Activated T-cell treated with anti-CD3 and anti-CD28 coated beads, Interleukin-2, amount 50 U/mL, for 72 hours (primary cell): Measurements from ENCODE around the gene STXBP2. TPM values are rescaled to one million over a fixed set of nuclear protein-coding genes. Genes with fewer than 3 reads are reported as not detected.

Experiments used
- ATAC-seq, 2 donors: fragments of 150-1000 bp; cut with Tn5 transposase; replicated peaks in 1 of 2; 2 replicates each; pipeline ENCODE4 v1.10.0; 2021; ENCODE audit warnings: moderate library complexity in 2 of 2, mild to moderate bottlenecking in 1 of 2
- DNase-seq, 2 donors: peaks; one replicate each; pipeline ENCODE4 v3.0.0; 2021 to 2022; ENCODE audit warnings: mixed read lengths in 1 of 2
- H3K27ac Mint-ChIP-seq: one replicate; pipeline ENCODE4 v1.8.0; 2022; ENCODE audit warnings: mild to moderate bottlenecking, moderate library complexity, mixed read lengths
- H3K27me3 Mint-ChIP-seq: one replicate; pipeline ENCODE4 v1.8.0; 2022; ENCODE audit warnings: low read depth, mixed read lengths
- H3K36me3 Mint-ChIP-seq, 2 donors: one replicate each; pipeline ENCODE4 v1.8.0; 2022; ENCODE audit warnings: mixed read lengths in 2 of 2, mild to moderate bottlenecking in 1 of 2; ENCODE audit not compliant: insufficient read depth in 2 of 2
- H3K4me1 Mint-ChIP-seq: one replicate; pipeline ENCODE4 v1.8.0; 2022; ENCODE audit warnings: low read depth, mixed read lengths
- H3K4me3 Mint-ChIP-seq, 2 donors: one replicate each; pipeline ENCODE4 v1.8.0; 2022; ENCODE audit warnings: mild to moderate bottlenecking in 2 of 2, mixed read lengths in 2 of 2, moderate library complexity in 2 of 2
- H3K9me3 Mint-ChIP-seq, 2 donors: one replicate each; pipeline ENCODE4 v1.8.0; 2022; ENCODE audit warnings: mixed read lengths in 2 of 2
- total RNA-seq, 2 donors: library from RNA; stranded (reverse); gene quantifications; one replicate each; pipeline ENCODE4 v1.2.3, GENCODE V29; 2022

Gene STXBP2
- total RNA-seq, 2 donors from 2014 or later: 132 TPM

DNA sequence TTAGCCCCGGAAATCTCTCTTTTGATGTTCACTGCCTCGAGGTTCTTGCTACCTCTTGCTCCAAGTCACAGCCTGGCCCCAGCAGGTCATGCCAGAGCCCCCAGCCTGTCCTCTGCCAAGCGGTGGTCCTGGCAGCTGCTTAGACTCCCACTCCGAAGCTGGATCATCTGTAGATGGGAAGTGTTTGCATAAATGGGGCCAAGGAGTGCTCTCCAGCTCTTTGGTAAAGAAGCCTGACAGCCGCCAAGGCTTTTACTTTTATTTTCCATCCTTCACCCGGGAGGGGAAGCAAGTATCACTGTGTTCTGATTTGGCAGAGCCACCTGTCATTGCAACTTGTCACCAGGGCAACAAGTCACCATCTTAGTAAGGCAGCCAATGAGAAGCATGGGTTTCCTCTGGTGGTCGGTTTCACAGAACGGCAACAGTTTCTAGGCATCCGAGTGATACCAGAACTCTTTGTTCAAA, 21.3 kb downstream of the STXBP2 start:
- Mint-ChIP-seq H3K27me3 (peaks cover under 1% of the 10 kb centered on the region), H3K4me1 (peaks cover 31% of the 10 kb centered on the region), H3K4me3 (peak overlapping the region; percentile 64 to 83), H3K9me3 (no peaks in the 10 kb centered on the region), H3K27ac (peak overlapping the region; percentile 50), H3K36me3 (no peaks in the 10 kb centered on the region)
- ATAC-seq (peak; percentile 84 to 93), DNase-seq (peak; percentile 57 to 63)

- peaks cover 16% of the 10 kb centered on the region for H3K4me1 Mint-ChIP-seq
- ATAC-seq (no peak), DNase-seq (no peak)
- H3K36me3 Mint-ChIP-seq: no peaks in the 10 kb centered on the region
- H3K27me3 Mint-ChIP-seq: no peaks in the 10 kb centered on the region
- no peak overlapping the region for H3K4me3 Mint-ChIP-seq
- no peak overlapping the region for H3K27ac Mint-ChIP-seq
- no peaks in the 10 kb centered on the region for H3K9me3 Mint-ChIP-seq
Observed at GRCh38 chr19:7661744-7662538, 25.0 kb downstream of the STXBP2 start.

GRCh38 chr19:7662657-7663056, 25.7 kb downstream of the STXBP2 start:
- H3K4me1 Mint-ChIP-seq: peaks cover 9% of the 10 kb centered on the region
- ATAC-seq: no peak
- no peaks in the 10 kb centered on the region for H3K36me3 Mint-ChIP-seq
- no peak for DNase-seq
- H3K9me3 Mint-ChIP-seq: no peaks in the 10 kb centered on the region
- H3K4me3 Mint-ChIP-seq: no peak overlapping the region
- H3K27ac Mint-ChIP-seq: no peak overlapping the region
- H3K27me3 Mint-ChIP-seq: no peaks in the 10 kb centered on the region

DNA sequence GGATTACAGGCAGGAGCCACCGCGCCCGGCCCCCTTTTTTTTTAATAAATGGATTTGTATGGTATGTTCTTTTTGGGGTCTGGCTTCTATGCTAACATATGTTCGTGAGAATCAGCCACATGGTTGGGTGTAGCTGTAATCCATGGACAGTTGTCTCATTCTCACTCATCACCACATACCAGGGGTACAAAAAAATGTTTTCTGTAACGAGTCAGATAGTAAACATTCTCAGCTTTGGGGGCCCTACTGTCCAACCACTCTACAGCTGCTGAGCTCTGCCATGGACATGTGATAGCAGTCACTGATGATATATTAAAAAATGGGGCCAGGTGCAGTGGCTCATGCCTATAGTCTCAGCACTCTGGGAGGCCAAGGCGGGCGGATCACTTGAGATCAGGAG, 26.8 kb downstream of the STXBP2 start:
- Mint-ChIP-seq H3K36me3 (no peaks in the 10 kb centered on the region), H3K9me3 (no peaks in the 10 kb centered on the region), H3K4me3 (no peak overlapping the region), H3K27ac (no peak overlapping the region), H3K4me1 (no peaks in the 10 kb centered on the region), H3K27me3 (no peaks in the 10 kb centered on the region)
- DNase-seq: no peak
- ATAC-seq: no peak

GRCh38 chr19:7665076-7665475, 28.2 kb downstream of the STXBP2 start:
- peaks cover 11% of the 10 kb centered on the region for H3K27me3 Mint-ChIP-seq
- H3K27ac Mint-ChIP-seq: no peak overlapping the region
- peaks cover 7% of the 10 kb centered on the region for H3K4me1 Mint-ChIP-seq
- ATAC-seq: no peak
- no peaks in the 10 kb centered on the region for H3K9me3 Mint-ChIP-seq
- H3K36me3 Mint-ChIP-seq: no peaks in the 10 kb centered on the region
- no peak for DNase-seq
- H3K4me3 Mint-ChIP-seq: no peak overlapping the region

- Mint-ChIP-seq H3K36me3 (peaks cover 0 to 1% of the 10 kb centered on the region in 2 donors), H3K4me1 (peaks cover 14% of the 10 kb centered on the region), H3K27ac (no peak within 1 kb of the TSS), H3K4me3 (peak within 1 kb of the TSS; percentile 39 to 82), H3K9me3 (no peaks in the 10 kb centered on the region), H3K27me3 (peaks cover 33% of the 10 kb centered on the region)
- DNase-seq: no peak
- ATAC-seq: no peak
Observed at GRCh38 chr19:7668842-7669241, 31.9 kb downstream of the STXBP2 start, which contains the start of gene RETN. Gene RETN (plus strand): TSS chr19:7669049. CDS start chr19:7669327, 278 bp downstream.

GRCh38 chr19:7669641-7670040, 32.7 kb downstream of the STXBP2 start:
- Mint-ChIP-seq H3K27ac (no peak overlapping the region), H3K4me1 (peaks cover 21% of the 10 kb centered on the region), H3K27me3 (peaks cover 40% of the 10 kb centered on the region), H3K4me3 (peak overlapping the region in 1 of 2 donors; percentile 82), H3K9me3 (no peaks in the 10 kb centered on the region), H3K36me3 (peaks cover 0 to 1% of the 10 kb centered on the region in 2 donors)
- ATAC-seq: no peak
- no peak for DNase-seq

DNA sequence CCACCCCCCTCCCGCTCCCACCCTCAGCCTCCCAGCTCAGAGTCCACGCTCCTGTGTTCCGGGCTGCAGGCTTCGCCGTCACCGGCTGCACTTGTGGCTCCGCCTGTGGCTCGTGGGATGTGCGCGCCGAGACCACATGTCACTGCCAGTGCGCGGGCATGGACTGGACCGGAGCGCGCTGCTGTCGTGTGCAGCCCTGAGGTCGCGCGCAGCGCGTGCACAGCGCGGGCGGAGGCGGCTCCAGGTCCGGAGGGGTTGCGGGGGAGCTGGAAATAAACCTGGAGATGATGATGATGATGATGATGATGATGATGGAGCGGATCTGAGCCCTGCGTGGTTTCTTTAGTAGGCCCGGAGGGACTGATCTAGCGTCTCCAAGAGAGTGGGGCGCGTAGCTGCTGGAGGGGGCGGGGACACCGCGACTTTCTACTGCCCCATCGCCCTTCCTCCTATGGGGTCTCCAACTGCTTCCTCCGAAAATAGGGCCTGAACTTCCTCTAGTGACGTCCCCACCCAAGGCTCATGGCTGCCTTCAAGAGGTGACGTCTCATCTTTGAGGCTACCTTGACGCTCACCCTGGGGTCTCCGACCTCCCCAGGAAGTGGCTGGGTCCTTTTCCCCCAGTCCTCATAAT, 33.4 kb downstream of the STXBP2 start:
- Mint-ChIP-seq H3K4me3 (peak overlapping the region; percentile 80 to 82), H3K36me3 (peaks cover 0 to 1% of the 10 kb centered on the region in 2 donors), H3K27me3 (peaks cover 40% of the 10 kb centered on the region), H3K9me3 (no peaks in the 10 kb centered on the region), H3K27ac (no peak overlapping the region), H3K4me1 (peaks cover 22% of the 10 kb centered on the region)
- ATAC-seq (peak; percentile 55 to 63), DNase-seq (peak in 1 of 2 donors; percentile 27)

GRCh38 chr19:7670790-7671189, 33.9 kb downstream of the STXBP2 start:
- ATAC-seq: peak; percentile 7
- no peak overlapping the region for H3K27ac Mint-ChIP-seq

GRCh38 chr19:7672522-7672921, 35.6 kb downstream of the STXBP2 start:
- ATAC-seq: no peak
- Mint-ChIP-seq H3K4me1 (peaks cover 33% of the 10 kb centered on the region), H3K27me3 (peaks cover 60% of the 10 kb centered on the region), H3K27ac (no peak overlapping the region), H3K36me3 (peaks cover 0 to 1% of the 10 kb centered on the region in 2 donors), H3K9me3 (no peaks in the 10 kb centered on the region), H3K4me3 (no peak overlapping the region)
- no peak for DNase-seq

More at GRCh38 chr19:7670790-7671189, 33.9 kb downstream of the STXBP2 start:
- Mint-ChIP-seq H3K4me3 (peak overlapping the region; percentile 80 to 82), H3K4me1 (peaks cover 22% of the 10 kb centered on the region), H3K27me3 (peaks cover 43% of the 10 kb centered on the region), H3K36me3 (peaks cover 0 to 1% of the 10 kb centered on the region in 2 donors), H3K9me3 (no peaks in the 10 kb centered on the region)
- DNase-seq: no peak

- no peak for ATAC-seq
- H3K9me3 Mint-ChIP-seq: no peaks in the 10 kb centered on the region
- peaks cover 63% of the 10 kb centered on the region for H3K27me3 Mint-ChIP-seq
Observed at GRCh38 chr19:7674010-7675005, 37.4 kb downstream of the STXBP2 start.

GRCh38 chr19:7676376-7676775, 39.5 kb downstream of the STXBP2 start:
- DNase-seq (no peak), ATAC-seq (no peak)
- H3K4me1 Mint-ChIP-seq: peaks cover 45% of the 10 kb centered on the region
- no peaks in the 10 kb centered on the region for H3K9me3 Mint-ChIP-seq
- H3K27me3 Mint-ChIP-seq: peaks cover 44% of the 10 kb centered on the region
- no peaks in the 10 kb centered on the region for H3K36me3 Mint-ChIP-seq
- peak overlapping the region in 1 of 2 donors; percentile 23 for H3K4me3 Mint-ChIP-seq
- H3K27ac Mint-ChIP-seq: no peak overlapping the region

More at GRCh38 chr19:7674010-7675005, 37.4 kb downstream of the STXBP2 start:
- Mint-ChIP-seq H3K36me3 (peaks cover 0 to 1% of the 10 kb centered on the region in 2 donors), H3K27ac (no peak overlapping the region), H3K4me1 (peaks cover 45% of the 10 kb centered on the region), H3K4me3 (no peak overlapping the region)
- DNase-seq: no peak
